ENCODE data around the gene TTC31. TPM values are rescaled to one million over a fixed set of nuclear protein-coding genes. Genes with fewer than 3 reads are reported as not detected.

Gene TTC31
- total RNA-seq, 1 donor from 2014 or later, result 19.5 TPM

DNA sequence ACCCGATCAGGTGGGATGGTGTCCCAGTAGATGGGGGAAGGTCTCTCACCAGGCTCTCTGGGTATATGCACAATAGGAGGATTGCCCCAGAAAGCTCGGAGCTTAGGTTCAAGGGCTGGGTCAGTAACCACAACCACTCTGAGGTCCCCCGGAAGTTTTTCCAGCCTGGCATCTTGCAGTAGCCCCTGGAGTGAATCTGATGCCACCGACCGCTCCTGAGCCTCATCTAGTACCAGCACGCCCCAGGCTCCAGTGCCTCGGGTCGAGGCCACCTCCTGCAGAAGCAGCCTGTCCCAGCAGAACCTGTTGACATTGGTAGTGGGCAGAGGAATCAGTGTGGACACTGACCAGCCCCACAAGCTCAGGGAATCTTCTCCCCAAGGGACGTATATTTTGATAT, 41.1 kb downstream of the TTC31 start:
- Histone ChIP-seq H3K9me3 (no peaks in the 10 kb centered on the region), H3K4me3 (no peak overlapping the region), H3K36me3 (peaks cover 15 to 23% of the 10 kb centered on the region in 2 donors), H3K4me1 (peaks cover 8% of the 10 kb centered on the region in 2 donors), H3K27me3 (no peaks in the 10 kb centered on the region), H3K27ac (no peak overlapping the region)
- TF ChIP-seq, protein P1, sequence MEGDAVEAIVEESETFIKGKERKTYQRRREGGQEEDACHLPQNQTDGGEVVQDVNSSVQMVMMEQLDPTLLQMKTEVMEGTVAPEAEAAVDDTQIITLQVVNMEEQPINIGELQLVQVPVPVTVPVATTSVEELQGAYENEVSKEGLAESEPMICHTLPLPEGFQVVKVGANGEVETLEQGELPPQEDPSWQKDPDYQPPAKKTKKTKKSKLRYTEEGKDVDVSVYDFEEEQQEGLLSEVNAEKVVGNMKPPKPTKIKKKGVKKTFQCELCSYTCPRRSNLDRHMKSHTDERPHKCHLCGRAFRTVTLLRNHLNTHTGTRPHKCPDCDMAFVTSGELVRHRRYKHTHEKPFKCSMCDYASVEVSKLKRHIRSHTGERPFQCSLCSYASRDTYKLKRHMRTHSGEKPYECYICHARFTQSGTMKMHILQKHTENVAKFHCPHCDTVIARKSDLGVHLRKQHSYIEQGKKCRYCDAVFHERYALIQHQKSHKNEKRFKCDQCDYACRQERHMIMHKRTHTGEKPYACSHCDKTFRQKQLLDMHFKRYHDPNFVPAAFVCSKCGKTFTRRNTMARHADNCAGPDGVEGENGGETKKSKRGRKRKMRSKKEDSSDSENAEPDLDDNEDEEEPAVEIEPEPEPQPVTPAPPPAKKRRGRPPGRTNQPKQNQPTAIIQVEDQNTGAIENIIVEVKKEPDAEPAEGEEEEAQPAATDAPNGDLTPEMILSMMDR (IDR thresholded peaks at IDR 0.05), result no peak
- intact Hi-C loops (cut with DNase I), result no loop called here
- no peak for DNase-seq (ENCODE audit: low spot score in 2 of 2)

DNA sequence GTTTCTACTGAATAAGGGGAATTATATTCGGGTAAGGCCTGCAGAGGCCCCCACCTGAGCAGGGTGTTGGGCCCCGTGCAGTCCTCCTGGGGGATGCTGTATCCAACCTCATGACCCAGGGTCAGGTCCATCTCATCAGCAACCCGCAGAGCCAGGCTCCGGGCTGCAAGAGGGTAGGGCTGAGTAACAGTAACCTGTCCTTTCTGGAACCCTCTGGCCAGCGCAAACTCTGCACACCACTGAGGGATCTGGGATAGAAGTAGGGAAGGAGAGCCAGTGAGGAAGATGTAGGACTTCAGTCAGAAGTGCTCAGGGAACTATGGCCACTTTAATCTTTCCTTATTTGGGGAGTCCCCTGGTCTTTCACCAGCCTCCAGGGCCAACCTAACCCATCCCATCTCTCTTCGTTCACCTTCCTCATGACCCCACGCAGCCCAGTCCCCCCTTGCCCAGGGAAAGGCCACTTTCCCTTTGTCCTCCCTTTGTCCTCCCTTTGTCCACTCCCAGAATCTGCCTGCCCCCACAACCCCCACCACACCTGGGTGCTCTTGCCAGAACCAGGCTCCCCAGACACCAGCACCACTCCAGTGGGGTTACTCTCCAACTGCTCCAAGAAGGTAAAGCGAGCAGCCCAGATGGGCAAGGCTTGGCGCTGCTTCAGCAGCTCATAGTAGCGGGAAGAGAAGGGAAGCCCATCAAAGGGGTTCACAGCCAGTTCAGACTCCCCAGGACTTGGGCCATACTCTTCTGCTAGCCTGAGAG, 42.3 kb downstream of the TTC31 start:
- Histone ChIP-seq H3K4me3 (no peak overlapping the region), H3K9me3 (no peaks in the 10 kb centered on the region), H3K27ac (no peak overlapping the region), H3K27me3 (no peaks in the 10 kb centered on the region), H3K36me3 (peaks cover 15 to 23% of the 10 kb centered on the region in 2 donors), H3K4me1 (peaks cover 8 to 9% of the 10 kb centered on the region in 2 donors)
- DNase-seq (ENCODE audit: low spot score in 2 of 2), result no peak
- TF ChIP-seq, protein P1 (IDR thresholded peaks at IDR 0.05), result no peak
- intact Hi-C loops (cut with DNase I), result no loop called here

DNA sequence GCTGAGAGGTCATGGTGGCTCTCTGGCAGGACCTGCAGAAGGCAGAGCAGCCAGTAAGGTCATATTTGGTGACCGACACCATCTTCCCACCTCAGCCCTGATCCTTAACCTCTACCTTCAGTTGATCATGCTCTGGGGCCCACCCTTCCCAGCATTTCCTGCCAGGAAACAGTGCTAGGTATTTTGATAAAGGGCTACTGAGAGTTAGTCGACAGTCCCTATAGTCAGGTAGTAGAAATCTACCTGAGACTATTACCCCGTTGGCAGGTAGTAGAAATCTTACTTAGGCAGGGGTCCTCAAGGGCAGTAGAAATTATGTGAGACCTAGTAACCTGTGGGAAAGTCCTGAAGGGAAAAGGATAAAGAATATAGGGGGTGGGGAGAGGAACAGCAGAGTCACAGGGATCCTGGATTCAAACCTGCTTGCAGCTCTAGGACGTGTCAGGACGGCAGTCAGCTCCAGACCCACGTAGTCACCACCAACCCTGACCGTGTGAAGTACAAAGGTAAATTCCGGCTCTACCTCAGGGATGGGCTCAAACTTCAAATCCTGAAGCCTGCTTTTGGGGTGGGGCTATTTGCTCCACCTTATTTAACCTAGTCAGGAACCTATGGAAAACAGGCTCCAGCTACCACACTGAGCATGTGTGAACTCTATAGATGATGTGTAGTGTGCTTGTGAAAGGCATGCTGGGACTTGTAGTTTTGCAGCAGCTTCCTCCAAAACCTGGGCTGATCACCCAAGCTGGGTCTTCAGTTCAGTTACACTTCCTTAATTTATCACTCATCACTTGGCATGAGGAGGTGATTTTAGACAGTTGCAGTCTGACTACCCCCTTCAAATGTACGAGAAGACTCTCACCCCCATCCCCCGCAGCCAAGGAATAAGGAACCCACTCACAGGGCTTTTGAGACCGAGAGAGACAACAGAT, 43.1 kb downstream of the TTC31 start, which contains the start of gene DQX1:
DQX1 (minus strand) TSS at position 515 of the 932 bp plus-strand sequence; CDS start at position 13, 502 bp downstream.
- no peaks in the 10 kb centered on the region for H3K27me3 ChIP-seq
- H3K9me3 ChIP-seq, result no peaks in the 10 kb centered on the region
- H3K36me3 ChIP-seq, result peaks cover 15 to 23% of the 10 kb centered on the region in 2 donors
- peaks cover 11 to 14% of the 10 kb centered on the region in 2 donors for H3K4me1 ChIP-seq
- no peak for DNase-seq (ENCODE audit: low spot score in 2 of 2)
- TF ChIP-seq, protein P1 (IDR thresholded peaks at IDR 0.05), result no peak
- intact Hi-C loops (cut with DNase I), result no loop called here
- H3K4me3 ChIP-seq, result no peak within 1 kb of the TSS
- H3K27ac ChIP-seq, result no peak within 1 kb of the TSS

DNA sequence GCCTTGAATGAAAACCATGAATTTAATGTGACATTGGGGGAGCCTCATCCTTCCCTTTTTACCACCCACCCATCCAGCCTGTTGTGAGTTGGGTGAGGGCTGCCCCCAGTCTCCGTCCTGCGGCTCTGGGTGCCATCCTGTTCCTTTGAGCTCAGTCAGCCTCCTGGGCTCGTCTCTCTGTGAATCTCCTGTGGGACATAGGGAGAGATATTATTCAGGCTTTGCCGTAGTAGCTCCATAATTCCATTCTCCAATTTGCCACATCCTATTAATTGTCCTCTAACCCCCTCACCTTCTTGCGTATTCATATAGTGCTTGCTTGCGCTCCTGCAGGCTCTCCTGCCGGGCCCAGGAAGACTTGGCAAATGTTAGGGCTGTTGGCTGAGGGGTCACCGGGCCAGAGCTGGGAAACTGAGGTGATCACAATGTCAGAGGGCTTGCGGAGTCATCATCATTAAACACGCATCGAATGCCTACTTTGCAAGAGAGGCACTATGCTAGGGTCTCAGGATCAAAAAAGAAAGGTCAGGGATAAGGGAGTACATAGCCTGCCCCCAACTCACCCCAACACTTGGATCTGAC, 43.9 kb downstream of the TTC31 start:
- H3K27ac ChIP-seq, result no peak overlapping the region
- TF ChIP-seq, protein P1 (IDR thresholded peaks at IDR 0.05), result no peak

DNA sequence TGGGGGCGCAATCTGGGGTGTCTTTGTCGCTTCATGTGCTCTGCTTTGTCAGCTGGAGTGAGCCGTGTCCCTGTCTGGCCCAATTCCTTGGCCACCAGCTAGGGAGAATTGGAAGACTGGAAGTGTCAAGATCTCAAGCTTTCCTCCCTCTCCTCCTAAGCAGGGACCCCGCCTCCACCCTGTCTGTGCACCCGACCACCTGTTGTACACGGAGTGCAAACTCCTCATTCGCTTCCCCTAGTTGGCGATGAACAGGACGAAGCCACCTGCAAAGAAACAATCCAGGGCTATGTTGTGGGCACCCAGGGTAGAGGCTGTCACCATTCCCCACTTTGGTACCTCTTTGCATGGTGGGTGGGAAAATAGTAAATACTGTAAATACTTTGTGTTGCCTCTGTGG, 44.9 kb downstream of the TTC31 start:
- no peak for DNase-seq (ENCODE audit: low spot score in 2 of 2)
- no peak overlapping the region for H3K27ac ChIP-seq
- peaks cover 13 to 21% of the 10 kb centered on the region in 2 donors for H3K4me1 ChIP-seq
- H3K9me3 ChIP-seq, result no peaks in the 10 kb centered on the region
- peaks cover 15 to 34% of the 10 kb centered on the region in 2 donors for H3K36me3 ChIP-seq
- TF ChIP-seq, protein P1 (IDR thresholded peaks at IDR 0.05), result no peak
- intact Hi-C loops (cut with DNase I), result loop anchor here (2.0 kb wide), 1 partner anchor 69 kb away; the partner anchor contains the start of gene WBP1
- no peak overlapping the region for H3K4me3 ChIP-seq
- H3K27me3 ChIP-seq, result no peaks in the 10 kb centered on the region

More for the DNA sequence above, 43.9 kb downstream of the TTC31 start:
- Histone ChIP-seq H3K4me1 (peaks cover 13 to 21% of the 10 kb centered on the region in 2 donors), H3K9me3 (no peaks in the 10 kb centered on the region), H3K4me3 (no peak overlapping the region), H3K27me3 (no peaks in the 10 kb centered on the region), H3K36me3 (peaks cover 15 to 24% of the 10 kb centered on the region in 2 donors)
- intact Hi-C loops (cut with DNase I), result no loop called here
- no peak for DNase-seq (ENCODE audit: low spot score in 2 of 2)
